ENCODE results near the gene AHNAK. TPM values are rescaled to one million over a fixed set of nuclear protein-coding genes. Genes with fewer than 3 reads are reported as not detected.

The AHNAK gene
- total RNA-seq, 1 experiment from 2014 or later: 391 TPM

- DNase-seq (ENCODE audit: low spot score): no peak
These were observed 143.5 kb downstream of the AHNAK start for GRCh38 chr11:62402960-62403730.

DNA sequence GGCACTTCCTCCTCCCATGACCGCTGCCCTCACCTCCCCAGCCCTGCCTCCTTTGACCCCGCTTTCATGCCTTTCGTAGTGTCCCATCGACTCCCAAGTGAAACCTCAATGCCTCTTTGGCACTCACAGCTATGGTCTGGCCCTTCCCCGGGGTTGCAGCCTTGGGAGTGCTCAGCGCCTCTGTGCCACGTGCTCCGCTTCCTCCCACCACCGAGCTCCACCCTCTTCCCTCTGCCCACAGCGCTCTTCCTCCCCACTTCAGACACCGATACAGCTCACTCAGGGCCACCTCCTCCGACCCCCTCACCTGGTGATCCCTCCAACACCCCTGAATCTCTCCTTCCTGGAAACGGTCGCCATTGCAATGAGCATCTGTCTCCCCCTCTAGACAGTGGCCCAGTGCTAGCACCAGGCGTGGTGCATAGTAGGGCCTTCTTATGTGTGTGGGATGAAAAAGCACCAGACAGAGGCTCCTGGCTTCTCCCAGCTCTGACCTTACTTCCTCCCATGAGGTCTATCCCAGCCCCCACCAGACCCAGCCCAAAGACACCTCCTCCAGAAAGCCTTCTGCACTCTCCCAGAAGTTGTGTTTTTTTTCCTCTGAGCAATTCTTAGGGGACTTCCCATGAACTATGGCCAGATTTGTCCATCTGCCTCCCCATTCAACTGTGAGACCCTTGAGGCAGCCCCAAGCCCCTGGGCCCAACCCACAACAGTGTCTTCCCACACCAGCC, 144.2 kb downstream of the AHNAK start:
- DNase-seq (ENCODE audit: low spot score): no peak

DNA sequence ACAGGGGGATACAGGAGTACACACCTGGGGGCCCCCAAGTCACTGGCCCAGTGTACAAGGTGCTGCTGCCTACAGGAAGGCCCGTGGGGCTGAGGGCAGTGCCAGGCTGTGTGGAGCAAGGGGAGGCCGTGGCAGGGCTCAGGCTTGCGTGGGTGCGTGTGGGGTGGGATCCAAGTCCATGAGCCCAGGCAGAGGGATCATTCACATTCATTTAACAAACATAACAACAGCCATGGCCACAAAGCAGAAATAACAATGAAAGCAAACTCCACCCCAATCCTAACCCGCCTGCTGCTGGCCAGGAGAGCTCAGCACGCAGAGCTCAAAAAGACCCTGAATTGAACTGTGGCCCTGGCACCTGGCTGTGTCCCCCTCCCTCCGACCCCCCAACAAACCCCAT, 144.8 kb downstream of the AHNAK start:
- DNase-seq (ENCODE audit: low spot score): no peak

- no peak for DNase-seq (ENCODE audit: low spot score)
These were observed 145.2 kb downstream of the AHNAK start for GRCh38 chr11:62401356-62401755.

- DNase-seq (ENCODE audit: low spot score): peak; percentile 95
These were observed 145.8 kb downstream of the AHNAK start for GRCh38 chr11:62400760-62401159.

DNA sequence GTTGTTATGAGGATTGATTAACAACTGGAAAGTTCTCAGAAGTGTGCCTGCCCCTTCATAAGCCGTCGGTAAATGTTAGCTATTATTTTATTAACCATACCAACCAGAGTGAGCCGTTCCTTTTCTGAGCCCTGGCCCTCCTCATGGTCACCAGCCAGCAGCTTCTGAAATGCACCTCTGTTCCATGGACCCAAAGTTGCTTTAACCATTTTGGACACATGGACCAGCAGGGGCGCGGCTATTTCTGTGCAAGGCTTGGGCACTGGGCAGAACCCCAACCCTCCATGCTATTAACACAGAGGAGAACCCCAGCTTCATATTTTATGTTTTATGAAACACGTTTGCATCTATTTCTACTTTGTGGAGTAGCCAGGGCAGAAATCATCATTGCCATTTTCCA, 146.3 kb downstream of the AHNAK start:
- no peak for DNase-seq (ENCODE audit: low spot score)

- DNase-seq (ENCODE audit: low spot score): no peak
These were observed 146.7 kb downstream of the AHNAK start for GRCh38 chr11:62399878-62400266.

DNA sequence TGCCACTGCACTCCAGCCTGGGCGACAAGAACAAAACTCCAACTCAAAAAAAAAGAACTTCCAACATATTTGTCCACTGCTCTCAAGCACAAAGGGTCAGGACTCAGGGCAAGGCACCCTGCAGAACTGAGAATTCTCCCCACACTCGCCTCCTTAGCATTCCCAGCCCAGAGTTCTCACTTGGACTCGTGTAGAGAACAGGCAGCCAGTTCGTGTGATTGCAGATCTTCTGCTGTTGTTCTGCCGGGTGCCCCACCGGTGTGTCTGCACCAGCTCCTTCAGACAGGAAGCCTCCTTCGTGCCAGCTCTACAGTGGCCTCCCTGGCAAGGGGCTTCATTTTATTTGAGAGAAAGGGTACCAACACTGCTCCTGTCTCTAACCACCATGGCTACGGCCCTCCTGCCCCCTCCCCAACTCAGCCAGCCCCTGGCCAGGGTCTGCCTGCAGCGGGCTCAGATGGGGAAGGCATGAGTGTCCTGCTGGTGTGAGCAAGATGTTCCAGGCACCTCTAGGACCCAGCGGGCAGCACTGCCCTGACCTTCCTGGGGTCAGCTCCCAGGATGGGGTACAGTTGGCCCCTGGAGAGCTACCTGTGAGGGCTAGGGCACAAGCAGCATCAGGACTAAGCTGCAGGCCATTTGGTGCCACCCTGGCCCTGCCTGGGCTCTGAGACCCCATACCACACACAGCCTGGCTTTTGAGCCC, 147.3 kb downstream of the AHNAK start:
- DNase-seq (ENCODE audit: low spot score): peak; percentile 31

DNA sequence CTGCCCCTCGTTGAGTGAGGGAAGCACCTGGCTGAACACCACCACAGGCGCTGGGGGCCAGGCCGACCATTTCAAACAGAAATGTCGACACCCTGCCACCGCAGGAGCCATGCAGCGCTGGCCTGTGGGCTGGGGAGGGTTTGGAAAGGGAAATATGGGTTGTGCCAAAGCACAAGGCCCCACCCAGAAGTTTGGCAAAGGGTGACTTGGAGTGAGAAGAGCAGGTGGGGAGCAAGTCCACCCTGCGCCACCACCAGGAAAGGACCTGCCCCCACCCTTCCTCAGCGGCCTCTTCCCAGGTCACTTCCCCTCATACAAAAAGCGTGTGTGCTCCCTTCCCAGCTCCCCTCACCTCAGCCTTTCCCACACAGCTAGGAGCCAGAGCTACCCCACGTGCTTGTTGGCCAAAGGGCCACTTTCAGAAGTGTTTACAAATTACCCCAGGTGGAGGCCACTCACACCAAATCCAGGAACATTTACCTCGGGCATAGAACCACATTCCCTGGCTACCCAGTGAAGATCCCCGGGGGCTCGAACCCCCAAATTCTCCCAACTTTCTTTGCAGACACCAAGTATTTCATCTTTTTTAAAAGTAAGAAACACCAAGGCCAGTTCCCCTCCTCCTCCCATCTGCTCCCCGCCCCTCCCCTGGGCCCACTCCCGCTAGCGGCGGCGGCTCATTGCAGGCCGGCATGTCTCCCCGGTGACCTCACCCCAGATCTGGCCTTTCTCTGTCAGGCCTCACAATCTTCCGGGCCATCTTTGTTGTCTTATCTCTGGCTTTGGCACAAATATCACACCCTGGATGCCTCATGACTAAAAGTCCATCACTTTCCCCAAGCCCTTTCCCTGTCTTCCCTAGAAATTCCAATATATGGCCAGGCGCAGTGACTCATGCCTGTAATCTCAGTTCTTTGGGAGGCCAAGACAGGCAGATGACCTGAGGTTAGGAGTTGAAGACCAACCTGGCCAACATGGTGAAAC, 148.3 kb downstream of the AHNAK start:
- peak; percentile 96 for DNase-seq (ENCODE audit: low spot score)

DNA sequence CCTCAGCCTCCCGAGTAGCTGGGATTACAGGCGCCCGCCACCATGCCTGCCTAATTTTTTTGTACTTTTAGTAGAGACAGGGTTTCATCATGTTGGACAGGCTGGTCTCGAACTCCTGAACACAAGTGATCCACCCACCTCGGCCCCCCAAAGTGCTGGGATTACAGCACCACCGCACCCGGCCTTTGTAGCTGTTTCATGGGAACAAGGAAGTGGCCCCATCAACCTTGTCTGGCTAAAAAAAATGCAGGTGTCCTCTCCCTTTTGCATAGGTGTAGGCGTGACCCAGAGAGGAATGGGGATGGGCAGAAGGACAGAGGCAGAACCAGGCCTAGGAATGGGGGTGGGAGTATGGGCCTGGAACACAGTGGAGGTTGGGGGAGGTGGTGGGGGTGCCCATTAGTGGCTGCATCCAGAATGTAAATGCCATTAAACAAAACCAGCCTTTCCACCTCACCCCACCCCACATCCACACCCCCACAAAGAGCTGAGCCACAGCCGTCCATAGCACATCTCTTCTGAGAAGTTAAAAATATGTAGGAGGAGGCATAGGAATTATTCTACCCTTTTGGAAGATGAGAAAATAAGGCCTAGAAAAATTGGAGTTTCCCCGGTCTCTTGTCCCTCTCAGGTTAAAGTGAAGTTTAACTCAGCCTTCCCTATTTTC, 150.6 kb downstream of the AHNAK start:
- DNase-seq (ENCODE audit: low spot score): no peak

GRCh38 chr11:62394825-62395538, 151.6 kb downstream of the AHNAK start:
- DNase-seq (ENCODE audit: low spot score): peak; percentile 85

DNA sequence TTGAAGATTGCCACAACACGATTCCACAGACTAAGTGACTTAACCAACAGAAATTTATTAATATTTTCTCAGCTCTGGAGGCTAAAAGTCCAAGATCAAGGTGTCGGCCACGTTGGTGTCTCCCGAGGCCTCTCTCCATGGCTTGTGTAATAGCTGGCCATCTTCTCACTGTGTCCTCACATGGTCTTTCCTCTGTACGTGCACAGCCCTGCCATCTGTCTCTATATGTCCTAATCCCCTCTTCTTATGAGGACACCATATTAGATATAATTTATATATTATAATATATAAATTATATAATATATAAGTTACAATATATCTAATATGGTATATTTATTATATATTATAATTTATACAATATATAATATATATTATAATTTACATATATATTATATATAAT, 152.9 kb downstream of the AHNAK start:
- no peak for DNase-seq (ENCODE audit: low spot score)

GRCh38 chr11:62393061-62393611, 153.5 kb downstream of the AHNAK start:
- DNase-seq (ENCODE audit: low spot score): peak; percentile 33

- DNase-seq (ENCODE audit: low spot score): no peak
These were observed 154.1 kb downstream of the AHNAK start for GRCh38 chr11:62392506-62392905.

GRCh38 chr11:62391642-62392425, 154.8 kb downstream of the AHNAK start:
- no peak for DNase-seq (ENCODE audit: low spot score)

DNA sequence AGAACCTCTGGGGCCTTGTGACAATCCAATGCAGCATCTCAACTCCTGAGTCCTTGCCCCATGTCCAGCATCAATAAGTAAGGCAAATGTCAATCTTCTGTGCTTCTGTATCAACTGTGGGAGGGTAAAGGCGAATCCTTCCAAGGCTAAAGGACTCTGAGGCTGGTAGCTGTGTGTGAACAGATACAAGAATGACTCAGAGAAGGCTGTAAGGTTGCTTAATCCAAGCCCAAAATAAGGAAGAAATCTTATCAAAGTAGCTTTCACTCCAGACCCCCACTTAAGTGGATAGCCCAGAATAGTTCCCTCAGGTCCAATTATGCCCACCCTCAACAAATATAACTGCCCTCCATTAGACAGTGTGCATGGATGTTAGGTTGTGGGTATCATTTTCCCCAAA, 155.9 kb downstream of the AHNAK start:
- DNase-seq (ENCODE audit: low spot score): no peak

DNA sequence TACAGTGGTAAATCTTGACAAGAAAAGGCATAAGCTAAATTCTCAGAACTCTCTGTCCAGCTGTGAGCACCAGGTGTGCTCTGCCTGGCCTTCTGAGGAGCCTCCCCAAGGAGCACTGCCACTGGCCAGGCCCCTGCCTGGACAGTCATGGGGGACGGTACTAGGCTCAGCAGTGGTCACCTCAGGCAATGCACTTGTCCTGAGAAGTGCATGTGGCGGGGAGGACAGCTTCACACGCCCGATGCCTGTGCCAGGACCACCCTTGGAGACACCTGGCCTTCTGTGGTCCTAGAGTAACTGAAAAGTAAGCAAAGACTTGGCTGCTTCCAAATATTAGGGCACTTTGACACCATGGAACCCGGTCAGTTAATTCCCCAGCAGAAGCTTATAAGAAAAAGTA, 156.4 kb downstream of the AHNAK start:
- DNase-seq (ENCODE audit: low spot score): no peak

- no peak for DNase-seq (ENCODE audit: low spot score)
These were observed 157.6 kb downstream of the AHNAK start for GRCh38 chr11:62388999-62389398.

GRCh38 chr11:62387381-62387780, 159.2 kb downstream of the AHNAK start:
- no peak for DNase-seq (ENCODE audit: low spot score)
